Glutamatergic neuron (in vitro differentiated cells): ENCODE results near the gene NAGLU. TPM values are rescaled to one million over a fixed set of nuclear protein-coding genes. Genes with fewer than 3 reads are reported as not detected.
"Not testable (repeated sequence)": the region's sequence is repeated elsewhere in the genome, so short reads cannot be mapped to it uniquely, and the experiment has no call there.

ENCODE experiments used
- DNase-seq: peaks from one replicate; pipeline ENCODE4 v3.0.0; 2022
- H3K27ac Mint-ChIP-seq: one replicate; pipeline ENCODE4 v1.8.0; 2020; ENCODE audit warnings: mild to moderate bottlenecking, mixed read lengths, inconsistent platforms; ENCODE audit not compliant: unreplicated experiment
- H3K27me3 Mint-ChIP-seq: one replicate; pipeline ENCODE4 v1.8.0; 2020; ENCODE audit warnings: mild to moderate bottlenecking, moderate library complexity, mixed read lengths, inconsistent platforms; ENCODE audit not compliant: unreplicated experiment
- H3K36me3 Mint-ChIP-seq: one replicate; pipeline ENCODE4 v1.8.0; 2020; ENCODE audit warnings: mild to moderate bottlenecking, mixed read lengths, inconsistent platforms; ENCODE audit not compliant: unreplicated experiment
- H3K4me1 Mint-ChIP-seq: one replicate; pipeline ENCODE4 v1.8.0; 2020; ENCODE audit warnings: mild to moderate bottlenecking, low read depth, mixed read lengths, inconsistent platforms; ENCODE audit not compliant: unreplicated experiment
- H3K4me3 Mint-ChIP-seq: one replicate; pipeline ENCODE4 v1.8.0; 2020; ENCODE audit warnings: mild to moderate bottlenecking, mixed read lengths, inconsistent platforms; ENCODE audit not compliant: unreplicated experiment
- H3K9me3 Mint-ChIP-seq: one replicate; pipeline ENCODE4 v1.8.0; 2020; ENCODE audit warnings: mild to moderate bottlenecking, moderate library complexity, mixed read lengths, inconsistent platforms; ENCODE audit not compliant: unreplicated experiment
- total RNA-seq: library from RNA; stranded (reverse); fragmentation: NEBNext Ultra II Directional; extraction: Animal tissue kit (Norgen Biotek cat#: 25700); gene quantifications from one replicate; pipeline ENCODE4 v1.2.1, GENCODE V29; 2021; ENCODE audit not compliant: unreplicated experiment
- TF ChIP-seq, protein P1 (sequence below): fragments of 200-600 bp; sonication (generic); IDR thresholded peaks from one replicate; pipeline ENCODE4 v1.5.0; 2021; ENCODE audit not compliant: partially characterized antibody, unreplicated experiment

Gene NAGLU
- total RNA-seq, 1 donor from 2014 or later, result 42.8 TPM

DNA sequence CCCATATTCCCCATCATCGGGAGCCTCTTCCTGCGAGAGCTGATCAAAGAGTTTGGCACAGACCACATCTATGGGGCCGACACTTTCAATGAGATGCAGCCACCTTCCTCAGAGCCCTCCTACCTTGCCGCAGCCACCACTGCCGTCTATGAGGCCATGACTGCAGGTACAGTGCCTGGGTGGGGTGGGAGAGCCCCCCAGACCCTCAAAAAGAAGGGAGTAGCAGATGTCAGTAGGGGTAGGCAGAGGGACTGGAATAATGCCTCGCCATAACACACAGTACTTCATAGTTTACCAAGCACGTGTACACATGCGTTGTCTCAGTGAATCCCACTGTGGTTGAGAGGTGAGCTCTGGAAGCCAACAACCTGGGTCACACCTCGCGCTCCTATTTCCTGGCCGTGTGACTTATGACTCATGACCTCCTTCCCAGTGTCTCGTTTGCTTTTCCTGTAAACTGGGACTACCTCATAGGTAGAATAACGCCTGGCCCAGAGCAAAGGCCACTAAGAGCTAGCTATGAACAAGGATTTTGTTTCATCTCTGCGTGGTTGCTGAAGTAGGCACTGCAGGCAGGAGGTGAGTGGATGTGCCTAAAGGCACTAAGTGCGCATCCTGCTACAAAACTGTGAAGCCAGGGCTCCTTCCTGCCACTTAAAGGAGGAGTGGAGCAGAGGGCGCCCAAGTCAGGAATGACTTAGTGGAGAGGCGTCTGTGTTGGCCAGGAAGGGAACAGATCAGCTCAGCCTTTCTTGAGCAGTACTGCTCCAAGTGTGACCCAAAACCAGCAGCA lies 5.2 kb downstream of the NAGLU start:
- TF ChIP-seq, protein P1, sequence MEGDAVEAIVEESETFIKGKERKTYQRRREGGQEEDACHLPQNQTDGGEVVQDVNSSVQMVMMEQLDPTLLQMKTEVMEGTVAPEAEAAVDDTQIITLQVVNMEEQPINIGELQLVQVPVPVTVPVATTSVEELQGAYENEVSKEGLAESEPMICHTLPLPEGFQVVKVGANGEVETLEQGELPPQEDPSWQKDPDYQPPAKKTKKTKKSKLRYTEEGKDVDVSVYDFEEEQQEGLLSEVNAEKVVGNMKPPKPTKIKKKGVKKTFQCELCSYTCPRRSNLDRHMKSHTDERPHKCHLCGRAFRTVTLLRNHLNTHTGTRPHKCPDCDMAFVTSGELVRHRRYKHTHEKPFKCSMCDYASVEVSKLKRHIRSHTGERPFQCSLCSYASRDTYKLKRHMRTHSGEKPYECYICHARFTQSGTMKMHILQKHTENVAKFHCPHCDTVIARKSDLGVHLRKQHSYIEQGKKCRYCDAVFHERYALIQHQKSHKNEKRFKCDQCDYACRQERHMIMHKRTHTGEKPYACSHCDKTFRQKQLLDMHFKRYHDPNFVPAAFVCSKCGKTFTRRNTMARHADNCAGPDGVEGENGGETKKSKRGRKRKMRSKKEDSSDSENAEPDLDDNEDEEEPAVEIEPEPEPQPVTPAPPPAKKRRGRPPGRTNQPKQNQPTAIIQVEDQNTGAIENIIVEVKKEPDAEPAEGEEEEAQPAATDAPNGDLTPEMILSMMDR, result no peak
- Mint-ChIP-seq H3K4me3 (no peak overlapping the region), H3K27ac (peak overlapping the region; percentile 33), H3K4me1 (peaks cover 10% of the 10 kb centered on the region), H3K27me3 (peaks cover 17% of the 10 kb centered on the region), H3K36me3 (no peaks in the 10 kb centered on the region), H3K9me3 (peaks cover 20% of the 10 kb centered on the region)
- DNase-seq, result no peak

GRCh38 chr17:42543190-42544079 lies 7.4 kb downstream of the NAGLU start:
- H3K4me3 Mint-ChIP-seq, result no peak overlapping the region
- peak; percentile 67 for DNase-seq
- no peaks in the 10 kb centered on the region for H3K36me3 Mint-ChIP-seq
- TF ChIP-seq, protein P1, result no peak
- H3K4me1 Mint-ChIP-seq, result peaks cover 4% of the 10 kb centered on the region
- peaks cover 10% of the 10 kb centered on the region for H3K27me3 Mint-ChIP-seq
- peak overlapping the region; percentile 52 for H3K27ac Mint-ChIP-seq
- peaks cover 8% of the 10 kb centered on the region for H3K9me3 Mint-ChIP-seq

DNA sequence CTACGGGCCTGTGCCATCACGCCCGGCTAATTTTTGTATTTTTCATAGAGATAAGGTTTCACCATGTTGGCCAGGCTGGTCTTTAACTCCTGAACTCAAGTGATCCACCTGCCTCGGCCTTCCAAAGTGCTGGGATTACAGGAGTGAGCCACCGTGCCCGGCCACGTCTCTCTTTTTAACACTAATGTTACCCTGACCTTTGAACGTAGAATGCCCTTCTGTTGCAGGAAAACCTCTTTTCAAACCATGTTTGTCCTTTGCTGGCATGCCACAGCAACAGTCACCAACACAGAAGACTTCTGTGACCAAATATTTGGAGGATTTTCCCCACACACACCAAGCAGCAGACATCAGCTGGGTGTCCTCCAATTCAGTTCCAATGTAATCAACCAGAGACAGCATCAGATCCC lies 8.8 kb downstream of the NAGLU start:
- peaks cover 5% of the 10 kb centered on the region for H3K4me1 Mint-ChIP-seq
- H3K27me3 Mint-ChIP-seq, result peaks cover 9% of the 10 kb centered on the region
- TF ChIP-seq, protein P1, result no peak
- no peaks in the 10 kb centered on the region for H3K36me3 Mint-ChIP-seq
- peaks cover 8% of the 10 kb centered on the region for H3K9me3 Mint-ChIP-seq
- H3K4me3 Mint-ChIP-seq, result peak overlapping the region; percentile 42
- peak overlapping the region; percentile 39 for H3K27ac Mint-ChIP-seq
- DNase-seq, result no peak

DNA sequence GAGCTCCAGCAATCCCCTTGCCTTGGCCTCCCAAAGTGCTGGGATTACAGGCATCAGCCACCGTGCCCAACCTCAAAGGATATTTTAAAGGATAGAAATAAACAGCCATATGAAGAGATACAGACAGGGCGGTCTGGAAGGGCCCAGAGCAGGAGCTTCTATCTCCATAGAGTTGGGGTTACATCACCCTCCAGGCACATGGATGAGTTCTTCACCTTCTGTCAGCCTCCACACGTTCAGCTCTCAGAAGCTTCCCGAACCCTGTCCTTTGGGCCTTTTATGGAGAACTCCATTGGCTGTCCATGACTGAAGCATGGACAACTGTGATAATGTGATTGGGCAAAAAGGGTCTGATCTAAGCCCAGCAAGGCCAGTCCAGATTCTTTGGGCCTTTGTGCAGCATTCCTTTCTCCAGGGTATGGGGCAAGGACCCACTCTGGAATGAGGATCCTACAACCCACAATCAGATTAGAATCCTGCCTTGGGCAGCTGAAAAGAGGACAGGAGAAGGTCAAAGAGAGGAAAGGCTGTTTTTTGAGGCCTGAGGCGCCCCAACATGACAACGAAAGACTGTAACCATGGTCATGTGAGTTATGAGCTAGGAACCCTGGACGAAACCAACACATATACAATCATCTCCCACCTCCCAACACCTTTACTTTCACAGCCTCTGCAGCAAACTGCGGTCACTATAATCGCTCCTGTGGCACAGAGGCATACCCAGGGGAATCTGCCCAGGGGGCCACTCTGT lies 9.9 kb downstream of the NAGLU start:
- peaks cover 11% of the 10 kb centered on the region for H3K27me3 Mint-ChIP-seq
- H3K4me3 Mint-ChIP-seq, DNase-seq, H3K4me1 Mint-ChIP-seq, H3K36me3 Mint-ChIP-seq, H3K9me3 Mint-ChIP-seq, H3K27ac Mint-ChIP-seq: not testable (repeated sequence)

DNA sequence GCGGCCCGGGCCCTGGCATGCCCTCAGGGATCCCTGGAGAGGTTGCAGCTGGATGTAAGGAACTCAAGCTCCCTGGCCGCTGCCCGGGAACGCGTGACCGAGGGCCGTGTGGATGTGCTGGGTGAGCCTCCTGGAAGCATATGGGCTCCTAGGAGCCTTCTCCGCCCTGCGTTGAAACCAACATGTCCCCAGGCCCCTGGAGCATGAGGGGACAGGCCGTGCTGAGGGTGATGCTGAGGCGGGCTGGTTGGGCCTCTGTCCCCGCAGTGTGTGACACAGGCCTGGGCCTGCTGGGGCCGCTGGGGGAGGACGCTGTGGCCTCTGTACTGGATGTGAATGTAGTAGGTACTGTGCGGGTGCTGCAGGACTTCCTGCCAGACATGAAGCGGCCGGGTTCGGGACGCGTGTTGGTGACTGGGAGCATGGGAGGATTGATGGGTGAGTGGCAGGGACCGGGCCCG lies 11.0 kb downstream of the NAGLU start:
- H3K27me3 Mint-ChIP-seq, result peaks cover 12% of the 10 kb centered on the region
- H3K9me3 Mint-ChIP-seq, result peaks cover 8% of the 10 kb centered on the region
- H3K4me3 Mint-ChIP-seq, result no peak overlapping the region
- peaks cover 8% of the 10 kb centered on the region for H3K4me1 Mint-ChIP-seq
- H3K36me3 Mint-ChIP-seq, result no peaks in the 10 kb centered on the region
- TF ChIP-seq, protein P1, result no peak
- DNase-seq, result no peak
- peak overlapping the region; percentile 73 for H3K27ac Mint-ChIP-seq
